Esophagus squamous epithelium (tissue), 4 donors: ENCODE measurements around the gene CA10.

Experiments
- CTCF ChIP-seq, 6 experiments: fragments of 450-650 bp in 4 of 6; fragments of 200-600 bp in 2 of 6; sonication (generic) in 2 of 6; IDR thresholded peaks; one replicate each; pipeline ENCODE4 v1.5.1; 2016 to 2019; ENCODE audit warnings: antibody characterized with exemption in 6 of 6, mild to moderate bottlenecking in 4 of 6, moderate library complexity in 4 of 6
- POLR2A ChIP-seq, 4 donors: fragments of 450-650 bp; IDR thresholded peaks; one replicate each; pipeline ENCODE4 v1.6.1; 2017; ENCODE audit warnings: antibody characterized with exemption in 4 of 4, mild to moderate bottlenecking in 4 of 4, moderate library complexity in 3 of 4

- TF ChIP-seq CTCF (IDR thresholded peaks at IDR 0.05): no peak
- TF ChIP-seq POLR2A (IDR thresholded peaks at IDR 0.05): no peak
These were observed 364.8 kb downstream of the CA10 start for GRCh38 chr17:51793686-51794085.
